K562 (cell line): Measurements from ENCODE around the gene GBP5. TPM values are rescaled to one million over a fixed set of nuclear protein-coding genes. Genes with fewer than 3 reads are reported as not detected.

Source experiments
- ATAC-seq: fragments of 200-7000 bp; cut with Tn5 transposase; 3 replicates; pipeline ENCODE4 v1.9.1; 2020; ENCODE audit warnings: moderate library complexity
- BruUV-seq: library from RNA; stranded (reverse); fragments of 400-500 nt; replicated peaks from 2 replicates; lab custom pipeline; 2021; lab: Mats Ljungman, UMichigan
- CTCF ChIA-PET: fragments of 300-600 bp; formaldehyde crosslinking; extraction: SDS; loops from one replicate; lab custom pipeline; 2021; ENCODE audit warnings: low intra/inter-chr PET ratio; lab: Yijun Ruan, JAX
- POLR2A ChIA-PET: fragments of 300-600, 350-650 bp; sonication (Branson Sonifier 250); formaldehyde crosslinking; extraction: SDS; loops from one replicate; lab custom pipeline; 2021; ENCODE audit warnings: antibody characterized with exemption, inconsistent platforms; lab: Yijun Ruan, JAX
- DNase-seq, 4 experiments: peaks; one replicate each; pipeline versions ENCODE4 v3.0.0 to v3.0.0-alpha.2; 2011 to 2018; ENCODE audit warnings: low spot score in 3 of 4, mixed read lengths in 3 of 4; ENCODE audit errors: extremely low read depth in 1 of 4
- FAIRE-seq: peaks from 2 replicates; lab custom pipeline; 2011; peaks lifted over from hg19 to GRCh38; lab: Jason Lieb, UNC
- H2AFZ ChIP-seq: 2 replicates; pipeline ENCODE4 v1.6.0; 2011; ENCODE audit warnings: low read depth, low read length, control low read depth, inconsistent platforms
- H3K27ac ChIP-seq: fragments of 200-600 bp; 3 replicates; pipeline ENCODE4 v1.8.0; 2011; ENCODE audit warnings: low read depth, mild to moderate bottlenecking, control low read depth, inconsistent platforms, low read length, moderate library complexity, mixed read lengths; ENCODE audit errors: extremely low read depth
- H3K27me3 ChIP-seq, 2 experiments: fragments of 300-600 bp in 1 of 2; 2 replicates in 1 of 2; 3 replicates in 1 of 2; pipeline versions ENCODE4 v1.6.0 to v1.8.0; 2011; ENCODE audit warnings: inconsistent platforms in 2 of 2, low read length in 2 of 2, mild to moderate bottlenecking in 1 of 2, mixed read lengths in 1 of 2, moderate library complexity in 1 of 2; ENCODE audit not compliant: control insufficient read depth in 2 of 2, insufficient read depth in 2 of 2
- H3K36me3 ChIP-seq: fragments of 300-600 bp; 3 replicates; pipeline ENCODE4 v1.8.0; 2011; ENCODE audit warnings: mild to moderate bottlenecking, low read length, inconsistent platforms; ENCODE audit not compliant: control insufficient read depth, insufficient read depth
- H3K4me1 ChIP-seq, 2 experiments: fragments of 200-600 bp in 1 of 2; replicated peaks in 1 of 2; 2 replicates in 1 of 2; 3 replicates in 1 of 2; pipeline versions ENCODE4 v1.5.1 to v1.8.0; 2011; ENCODE audit warnings: inconsistent platforms in 2 of 2, low read length in 2 of 2, mild to moderate bottlenecking in 1 of 2, mixed read lengths in 1 of 2, moderate library complexity in 1 of 2; ENCODE audit not compliant: control insufficient read depth in 2 of 2, insufficient read depth in 2 of 2
- H3K4me2 ChIP-seq: 2 replicates; pipeline ENCODE4 v1.6.1; 2011; ENCODE audit warnings: low read length, control low read depth, inconsistent platforms, mixed read lengths; ENCODE audit not compliant: insufficient read depth
- H3K4me3 ChIP-seq: fragments of 200-600 bp; sonication (generic), shearing (Covaris generic); 2 replicates; pipeline ENCODE4 v1.5.1; 2016; ENCODE audit warnings: control low read depth, inconsistent platforms
- H3K79me2 ChIP-seq: fragments of 200-600 bp; 3 replicates; pipeline ENCODE4 v1.8.0; 2011; ENCODE audit warnings: low read length, inconsistent platforms; ENCODE audit not compliant: control insufficient read depth, insufficient read depth
- H3K9ac ChIP-seq, 2 experiments: 2 replicates each; pipeline versions ENCODE4 v1.6.0 to v1.6.1; 2011; ENCODE audit warnings: low read depth in 2 of 2, low read length in 2 of 2, control low read depth in 1 of 2, inconsistent platforms in 1 of 2, mild to moderate bottlenecking in 1 of 2, mixed read lengths in 1 of 2; ENCODE audit not compliant: insufficient read depth in 1 of 2
- H3K9me1 ChIP-seq: one replicate; pipeline ENCODE4 v1.6.0; 2011; ENCODE audit warnings: inconsistent platforms, mild to moderate bottlenecking, low read length, moderate library complexity; ENCODE audit not compliant: control insufficient read depth, insufficient read depth
- H3K9me3 ChIP-seq: replicated peaks from 2 replicates; pipeline ENCODE4 v1.5.1; 2011; ENCODE audit warnings: low read depth, low read length, inconsistent platforms; ENCODE audit not compliant: control insufficient read depth, insufficient read depth
- H4K20me1 ChIP-seq: replicated peaks from 2 replicates; pipeline ENCODE4 v1.6.1; 2011; ENCODE audit warnings: low read length, inconsistent platforms, mixed read lengths; ENCODE audit not compliant: control insufficient read depth, insufficient read depth
- ARID1B ChIP-seq: fragments of 450-650 bp; IDR thresholded peaks from 2 replicates; pipeline ENCODE4 v1.6.1; 2016; ENCODE audit warnings: antibody characterized with exemption, mild to moderate bottlenecking, inconsistent platforms
- E2F8 ChIP-seq: fragments of 450-650 bp; IDR thresholded peaks from 2 replicates; pipeline ENCODE4 v1.7.1; 2018; ENCODE audit warnings: mild to moderate bottlenecking, low read depth; ENCODE audit not compliant: partially characterized antibody
- FUS ChIP-seq: fragments of 200-400 bp; formaldehyde crosslinking; optimal IDR thresholded peaks from 2 replicates; pipeline ENCODE3; 2017; ENCODE audit warnings: low read depth, low read length
- KLF10 ChIP-seq: fragments of 250-450 bp; sonication (Bioruptor Pico); IDR thresholded peaks from 2 replicates; pipeline ENCODE4 v1.6.1; 2021; ENCODE audit warnings: matching md5 sums
- MEIS2 ChIP-seq: fragments of 450-650 bp; IDR thresholded peaks from 2 replicates; pipeline ENCODE4 v1.6.1; 2014; ENCODE audit warnings: mild to moderate bottlenecking; ENCODE audit not compliant: partially characterized antibody
- SRF ChIP-seq, 2 experiments: fragments of 250-450, 450-650 bp in 1 of 2; sonication (Bioruptor Pico) in 1 of 2; sonication (generic) in 1 of 2; formaldehyde crosslinking; IDR thresholded peaks; 2 replicates each; pipeline versions ENCODE4 v1.5.0 to v1.5.1; 2020 to 2022; ENCODE audit warnings: mild to moderate bottlenecking in 1 of 2, missing genetic modification reagents in 1 of 2
- ZNF76 ChIP-seq: fragments of 250-450 bp; sonication (Bioruptor Pico); IDR thresholded peaks from 2 replicates; pipeline ENCODE4 v1.4.0; 2020; ENCODE audit warnings: mild to moderate bottlenecking, moderate library complexity, borderline replicate concordance
- WGBS: fragments of 100-300 bp; shearing (Covaris generic); methylation state at CpG from one replicate; pipeline ENCODE4 v1.1.6; 2016; ENCODE audit warnings: low coverage, mixed read lengths; ENCODE audit not compliant: insufficient coverage; ENCODE audit errors: missing lambda C conversion rate; 5-methylcytosine and 5-hydroxymethylcytosine counted together
- in situ Hi-C: fragments of 300-500 bp; cut with MboI; formaldehyde crosslinking; loops from 4 replicates; pipeline ENCODE4 v1.15.0; 2018; ENCODE audit warnings: inconsistent platforms, mixed read lengths
- intact Hi-C: fragments of 100-400 bp; cut with micrococcal nuclease; formaldehyde crosslinking; loops from 2 replicates; pipeline ENCODE4 v1.14.2; 2022
- polyA plus RNA-seq, 8 experiments: library from polyadenylated mRNA; depleted of rRNA in 4 of 8; stranded (reverse) in 5 of 8; unstranded in 3 of 8; fragments of >200 nt; fragmentation: Nextera tagmentation in 2 of 8; fragmentation: Illumina TruSeq in 1 of 8; extraction: Ambion mirVana in 2 of 8; extraction: Trizol in 1 of 8; gene quantifications; 2 replicates each; pipeline versions ENCODE4 v1.2.1 to v1.2.3, GENCODE V29; 2011 to 2014; ENCODE audit warnings: inconsistent platforms in 1 of 8, missing spikeins in 1 of 8
- total RNA-seq, 7 experiments: library from RNA; depleted of rRNA in 6 of 7; stranded (reverse); fragments of >200 nt in 6 of 7; fragmentation: Illumina TruSeq in 2 of 7; extraction: Trizol in 2 of 7; gene quantifications; 2 replicates each; pipeline versions ENCODE4 v1.2.1 to v1.2.3, GENCODE V29; 2011 to 2021; ENCODE audit warnings: low replicate concordance in 1 of 7
- TF ChIP-seq, protein P1 (sequence below): sonication (generic); formaldehyde crosslinking; IDR thresholded peaks from 2 replicates; pipeline ENCODE4 v1.8.0; 2022; ENCODE audit warnings: mild to moderate bottlenecking, low read depth, missing genetic modification reagents

Gene GBP5
- total and polyA plus RNA-seq, 9 of the 15 experiments (the other 6 are each of a cell fraction or from before 2014, with no cell fraction given): 0.23 to 0.91 (median 0.57) TPM

DNA sequence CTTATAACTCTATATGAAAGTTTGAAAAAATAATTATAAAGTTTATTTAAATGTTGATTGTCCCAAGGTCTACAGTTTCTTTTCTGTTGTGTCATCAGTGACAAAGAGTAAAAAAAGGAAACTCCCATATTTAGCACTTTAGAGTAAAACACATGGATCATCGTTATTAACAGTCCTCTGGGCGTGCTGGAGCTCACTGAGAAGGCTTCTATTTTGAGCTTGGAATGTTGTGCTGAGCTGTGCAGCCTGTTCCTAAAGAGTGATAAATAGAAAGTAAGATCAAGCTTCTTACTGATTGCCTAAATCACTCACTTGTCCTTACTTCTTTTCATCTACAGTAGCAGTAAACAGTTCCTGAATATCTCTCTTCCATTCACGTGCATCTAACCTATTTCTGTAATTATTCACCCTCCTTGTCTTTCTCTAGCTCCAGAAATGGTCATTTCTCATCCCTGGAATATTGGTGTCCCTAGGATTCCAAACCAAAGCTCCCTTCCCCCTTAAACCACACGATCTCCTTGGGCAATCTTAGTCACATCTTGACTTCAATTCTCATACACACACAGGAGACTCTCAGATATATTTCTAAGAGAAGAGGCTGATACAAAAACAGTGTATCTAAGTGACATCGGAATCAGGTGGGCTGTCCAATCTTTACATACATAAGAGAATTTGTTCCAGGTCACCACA is 11.9 kb downstream of the GBP5 start:
- no peaks in the 10 kb centered on the region for H3K4me1 ChIP-seq
- H3K9me3 ChIP-seq: no peaks in the 10 kb centered on the region
- ATAC-seq: no peak
- ChIA-PET POLR2A (no interaction called here), CTCF (no interaction called here)
- BruUV-seq: no TSS peak
- no peaks in the 10 kb centered on the region for H3K9me1 ChIP-seq
- H3K79me2 ChIP-seq: no peaks in the 10 kb centered on the region
- WGBS: 1% methylated on average over 5 of the region's 5 CpGs
- no peak overlapping the region for H2AFZ ChIP-seq
- H3K4me3 ChIP-seq: no peak overlapping the region
- no peak overlapping the region for H3K9ac ChIP-seq
- intact Hi-C loops: no loop called here
- no peaks in the 10 kb centered on the region for H3K27me3 ChIP-seq
- no peaks in the 10 kb centered on the region for H3K36me3 ChIP-seq
- TF ChIP-seq KLF10 (no peak), SRF (CRISPR knock-in tag; IDR thresholded peaks at IDR 0.05) (no peak)
- TF ChIP-seq, protein P1, sequence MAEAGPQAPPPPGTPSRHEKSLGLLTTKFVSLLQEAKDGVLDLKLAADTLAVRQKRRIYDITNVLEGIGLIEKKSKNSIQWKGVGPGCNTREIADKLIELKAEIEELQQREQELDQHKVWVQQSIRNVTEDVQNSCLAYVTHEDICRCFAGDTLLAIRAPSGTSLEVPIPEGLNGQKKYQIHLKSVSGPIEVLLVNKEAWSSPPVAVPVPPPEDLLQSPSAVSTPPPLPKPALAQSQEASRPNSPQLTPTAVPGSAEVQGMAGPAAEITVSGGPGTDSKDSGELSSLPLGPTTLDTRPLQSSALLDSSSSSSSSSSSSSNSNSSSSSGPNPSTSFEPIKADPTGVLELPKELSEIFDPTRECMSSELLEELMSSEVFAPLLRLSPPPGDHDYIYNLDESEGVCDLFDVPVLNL (CRISPR knock-in tag): no peak
- TF ChIP-seq, all 486 proteins: peak for 0
- H3K4me2 ChIP-seq: no peak overlapping the region
- DNase-seq: no peak
- H4K20me1 ChIP-seq: no peaks in the 10 kb centered on the region
- no peak overlapping the region for H3K27ac ChIP-seq
- FAIRE-seq: no peak
- in situ Hi-C loops: no loop called here

GRCh38 chr1:89260042-89260441 is 12.6 kb downstream of the GBP5 start:
- H3K4me1 ChIP-seq: no peaks in the 10 kb centered on the region
- in situ Hi-C loops: no loop called here
- CTCF ChIA-PET: no interaction called here

More at GRCh38 chr1:89260042-89260441, 12.6 kb downstream of the GBP5 start:
- Histone ChIP-seq H4K20me1 (no peaks in the 10 kb centered on the region), H2AFZ (no peak overlapping the region), H3K27ac (no peak overlapping the region), H3K9me3 (no peaks in the 10 kb centered on the region), H3K4me3 (no peak overlapping the region), H3K4me2 (no peak overlapping the region), H3K79me2 (no peaks in the 10 kb centered on the region), H3K9me1 (no peaks in the 10 kb centered on the region), H3K9ac (no peak overlapping the region), H3K36me3 (no peaks in the 10 kb centered on the region), H3K27me3 (no peaks in the 10 kb centered on the region)
- BruUV-seq: no TSS peak
- no peak for ATAC-seq
- WGBS: 1% methylated on average over 4 of the region's 4 CpGs
- POLR2A ChIA-PET: no interaction called here
- intact Hi-C loops: no loop called here
- no peak for DNase-seq
- FAIRE-seq: no peak
- no peak for TF ChIP-seq MEIS2
- TF ChIP-seq FUS: no peak
- no peak for TF ChIP-seq E2F8
- TF ChIP-seq ARID1B: no peak
- TF ChIP-seq ZNF76: no peak
- no peak for TF ChIP-seq SRF (CRISPR knock-in tag; IDR thresholded peaks at IDR 0.05)
